ENCODE results near the gene HSPB7.
"Not testable (repeated sequence)": the region's sequence is repeated elsewhere in the genome, so short reads cannot be mapped to it uniquely, and the experiment has no call there.

HSPB7 gene

DNA sequence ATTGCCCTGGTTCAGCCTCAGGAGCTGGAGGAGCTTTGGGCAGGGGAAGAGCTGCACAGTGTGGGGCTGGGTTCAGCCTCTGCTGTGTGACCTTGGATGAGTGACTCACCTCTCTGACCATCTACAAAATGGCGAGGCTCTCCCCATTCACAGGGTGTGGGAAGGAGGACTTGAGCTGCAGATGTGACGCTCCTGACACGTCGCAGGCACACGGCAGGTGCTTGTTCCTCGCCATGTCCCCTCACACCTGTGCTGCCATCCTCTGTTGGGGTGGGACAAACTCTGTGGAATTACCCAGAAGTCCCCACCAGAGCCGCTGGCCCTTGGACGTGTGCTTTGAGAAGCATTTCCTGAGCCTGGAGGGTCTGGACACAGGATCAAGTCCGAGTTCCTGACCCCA, 3.0 kb upstream of the HSPB7 start:
- not testable (repeated sequence) for DNase-seq

DNA sequence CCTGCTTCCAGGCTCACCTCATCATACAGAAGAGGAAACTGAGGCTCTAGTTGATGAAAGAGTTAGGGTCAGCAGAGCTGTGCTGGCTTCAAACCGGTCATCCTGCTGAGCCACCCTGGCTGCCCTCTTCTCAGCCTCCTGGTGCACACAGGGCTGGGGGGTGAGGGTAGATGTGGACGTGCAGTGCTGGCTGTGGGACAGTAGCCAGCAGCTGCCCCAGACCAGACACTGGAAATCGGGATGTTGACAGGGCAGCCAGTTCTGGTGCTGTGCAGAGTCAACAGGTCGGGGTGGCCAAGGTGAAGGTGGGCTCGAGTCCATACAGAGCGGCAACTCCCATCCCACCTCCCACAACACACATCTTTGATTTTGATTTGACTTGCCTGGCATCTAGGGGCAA, 2.5 kb upstream of the HSPB7 start:
- DNase-seq = no peak

GRCh38 chr1:16019644-16020277, 1.9 kb upstream of the HSPB7 start:
- DNase-seq = peak; percentile 54

GRCh38 chr1:16018749-16019643, 1.2 kb upstream of the HSPB7 start:
- DNase-seq = no peak

DNA sequence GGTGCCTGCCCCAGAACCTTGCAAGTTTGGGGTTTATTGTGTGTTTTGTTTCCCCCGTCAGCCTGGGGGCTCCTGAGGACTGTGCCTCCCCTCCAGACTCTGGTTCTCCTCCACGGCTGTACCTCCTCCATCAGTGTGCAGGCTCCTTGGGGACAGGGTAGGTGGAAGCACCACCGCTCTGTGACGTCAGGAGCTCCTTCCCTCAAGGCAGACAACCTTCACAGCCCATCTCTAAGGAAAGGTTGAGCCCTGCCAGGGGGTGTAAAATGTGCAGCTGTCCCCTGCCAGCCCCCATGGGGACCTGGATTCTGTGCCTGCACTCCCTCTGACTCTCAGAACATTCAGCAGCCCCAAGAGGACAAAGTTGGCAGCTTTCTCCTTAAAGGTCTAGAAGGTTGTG, 465 bp upstream of the HSPB7 start:
- no peak for DNase-seq

GRCh38 chr1:16017076-16017460, 775 bp downstream of the HSPB7 start:
- no peak for DNase-seq

DNA sequence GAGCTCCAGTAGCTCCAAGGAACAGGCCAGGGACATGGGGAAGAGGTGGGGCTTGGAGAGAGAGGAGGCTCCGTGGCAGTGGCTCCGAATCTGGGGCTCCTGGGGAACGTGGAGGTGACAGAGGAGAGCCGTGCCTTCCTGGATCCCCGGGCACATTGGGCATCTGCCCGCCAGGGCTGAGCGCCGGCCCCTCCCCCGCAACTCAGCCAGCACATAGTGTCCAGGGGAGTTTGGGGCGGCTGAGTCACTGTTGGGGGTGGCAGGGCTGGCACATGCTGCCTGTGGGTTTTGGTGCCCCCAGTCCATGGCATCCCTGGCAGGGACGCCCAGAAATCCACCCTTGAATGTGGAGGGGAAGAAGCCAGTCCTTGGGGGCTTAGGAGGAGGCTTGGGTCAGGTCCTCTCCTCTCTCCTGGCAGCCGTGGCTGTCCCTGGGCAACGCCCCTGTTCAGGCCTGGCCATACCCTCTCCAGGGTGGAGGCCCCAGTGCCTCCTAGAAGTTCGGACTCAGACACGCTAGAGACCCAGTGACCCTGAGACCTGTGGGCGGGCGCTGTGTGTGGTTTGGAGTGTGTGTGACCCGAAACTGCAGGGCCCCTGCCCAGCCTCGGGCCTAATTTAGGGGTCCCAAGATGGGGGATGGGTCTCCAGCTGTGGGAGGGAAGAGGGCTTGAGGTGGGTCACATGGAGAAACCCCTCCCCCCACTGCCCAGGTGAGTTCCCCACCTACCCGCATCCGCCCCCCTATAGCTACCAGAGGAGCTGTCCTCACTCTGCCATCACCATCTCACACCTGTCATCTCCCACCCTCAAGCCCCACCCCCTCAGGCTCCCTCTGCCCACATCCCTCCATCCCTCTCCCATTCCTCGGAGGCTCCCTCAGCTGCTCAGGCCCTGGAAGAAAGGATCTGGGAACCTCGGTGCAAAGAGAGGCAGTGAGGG, 1.6 kb downstream of the HSPB7 start:
- DNase-seq = no peak

- no peak for DNase-seq
These were observed 2.4 kb downstream of the HSPB7 start for GRCh38 chr1:16015491-16015890.

DNA sequence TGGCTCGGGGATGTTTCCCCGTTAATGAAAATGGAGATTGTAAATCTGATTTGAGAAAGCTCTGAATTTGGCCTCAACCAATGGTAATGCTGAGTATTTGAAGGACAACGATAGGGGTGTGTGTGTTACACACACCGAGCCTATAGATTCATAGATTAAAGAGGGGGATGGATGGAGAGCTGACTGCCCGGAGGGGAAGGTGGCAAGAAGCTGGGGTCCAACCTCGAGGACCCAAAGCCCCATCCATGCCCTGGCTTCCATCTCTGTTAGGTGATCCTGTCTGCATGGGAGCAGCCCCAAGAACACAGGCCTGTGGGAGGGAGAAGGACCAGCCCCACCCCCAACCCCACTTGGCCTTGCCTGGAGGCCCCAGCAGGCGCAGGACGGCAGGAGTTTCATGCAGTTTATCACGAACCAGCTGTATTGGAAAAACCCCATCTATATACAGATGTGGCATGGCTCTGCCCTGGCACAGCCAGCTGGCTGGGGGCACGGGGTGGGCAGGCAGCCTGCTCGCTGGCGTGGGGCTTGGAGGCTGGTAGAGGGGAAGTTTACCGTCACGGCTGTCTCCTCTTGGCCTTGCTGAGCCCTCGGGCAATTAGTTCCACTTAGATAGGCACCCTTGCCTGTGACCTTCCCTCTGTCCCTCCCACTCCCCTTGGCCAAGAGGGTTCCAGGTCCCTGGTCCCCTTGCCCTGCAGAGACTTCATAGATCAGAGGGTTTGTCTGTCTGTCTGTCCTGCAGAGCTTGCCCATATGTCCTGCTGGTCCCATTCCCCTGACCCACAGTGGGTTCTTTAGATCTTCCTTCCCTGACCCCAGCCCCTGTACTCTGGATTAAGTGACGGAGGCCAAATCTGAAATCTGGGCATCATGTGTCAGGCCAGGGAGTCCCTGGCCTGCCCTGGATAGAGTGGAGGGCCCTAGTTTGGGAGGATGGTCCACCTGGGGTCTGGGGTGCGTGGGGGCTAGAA, 3.0 kb downstream of the HSPB7 start:
- DNase-seq = peak; percentile 66

DNA sequence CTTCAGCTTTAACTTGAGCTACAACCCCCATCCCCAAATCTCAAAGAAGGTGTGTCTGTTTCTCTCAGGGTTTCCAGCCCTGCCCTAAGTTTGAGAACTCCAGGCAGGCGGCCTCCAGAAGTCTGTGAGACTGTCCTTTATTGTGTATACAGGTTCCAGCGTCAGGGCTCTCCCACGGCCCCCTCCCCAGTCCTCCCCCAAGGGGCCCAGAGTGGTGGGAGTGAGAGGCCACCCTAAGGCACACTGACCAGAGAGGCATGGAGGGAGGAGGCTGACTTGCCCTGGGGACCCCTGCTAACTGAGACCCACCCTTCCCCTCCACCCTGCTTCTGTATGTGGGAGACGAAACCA, 4.0 kb downstream of the HSPB7 start:
- DNase-seq = no peak

DNA sequence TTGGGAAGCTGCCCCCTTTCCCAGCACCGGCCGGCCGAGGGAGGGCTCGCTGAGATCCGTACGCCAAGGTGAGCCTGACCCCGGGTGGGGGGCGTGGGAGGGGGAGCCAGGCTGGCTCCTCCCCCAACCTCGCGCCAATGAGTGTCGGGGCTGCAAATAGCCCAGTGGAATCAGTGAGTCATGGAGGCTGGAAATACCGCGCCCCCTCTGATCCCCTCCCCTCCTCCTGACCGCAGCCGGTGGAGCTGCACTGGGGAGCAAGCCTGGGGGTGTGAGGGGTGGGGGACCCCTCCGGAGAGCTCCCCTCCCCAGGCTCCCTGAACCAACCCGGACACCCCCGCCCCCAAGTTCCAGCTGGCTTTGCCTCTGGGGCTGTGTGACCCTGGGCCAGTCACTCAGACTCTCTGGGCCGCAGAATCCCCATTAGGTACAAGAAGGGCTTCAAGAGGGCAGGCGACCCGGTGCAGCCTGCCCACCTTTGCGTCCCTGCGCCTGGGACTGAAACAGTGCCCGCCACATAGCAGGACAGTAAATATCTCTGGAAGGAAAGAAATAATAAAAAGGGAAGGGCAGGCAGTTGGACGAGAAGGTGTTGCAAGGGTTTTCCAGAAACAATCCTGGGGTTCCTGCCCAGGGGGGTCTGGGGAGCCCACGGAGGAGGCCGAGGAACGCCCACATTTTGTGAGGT, 4.5 kb downstream of the HSPB7 start:
- peak; percentile 80 for DNase-seq

GRCh38 chr1:16012590-16013219, 5.1 kb downstream of the HSPB7 start:
- DNase-seq = peak; percentile 80

GRCh38 chr1:16011936-16012589, 5.8 kb downstream of the HSPB7 start:
- DNase-seq = no peak

DNA sequence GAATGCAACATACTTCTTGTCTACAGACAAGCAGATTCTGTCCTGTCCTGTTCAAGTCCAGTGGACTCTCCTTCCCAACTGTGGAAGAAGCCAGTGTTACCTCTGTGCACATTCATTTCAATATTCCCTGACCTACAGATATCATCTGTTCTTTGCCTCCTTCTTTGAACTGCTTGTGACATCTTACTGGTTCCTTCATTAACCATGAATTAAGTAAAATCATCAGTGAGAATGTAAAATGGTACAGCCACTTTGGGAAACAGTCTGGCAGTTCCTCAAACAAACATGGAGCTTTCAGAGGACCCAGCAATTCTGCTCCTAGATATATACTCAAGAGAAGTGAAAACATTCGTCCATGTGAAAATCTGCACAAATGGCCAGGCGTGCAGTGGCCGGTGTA, 7.0 kb downstream of the HSPB7 start:
- no peak for DNase-seq

DNA sequence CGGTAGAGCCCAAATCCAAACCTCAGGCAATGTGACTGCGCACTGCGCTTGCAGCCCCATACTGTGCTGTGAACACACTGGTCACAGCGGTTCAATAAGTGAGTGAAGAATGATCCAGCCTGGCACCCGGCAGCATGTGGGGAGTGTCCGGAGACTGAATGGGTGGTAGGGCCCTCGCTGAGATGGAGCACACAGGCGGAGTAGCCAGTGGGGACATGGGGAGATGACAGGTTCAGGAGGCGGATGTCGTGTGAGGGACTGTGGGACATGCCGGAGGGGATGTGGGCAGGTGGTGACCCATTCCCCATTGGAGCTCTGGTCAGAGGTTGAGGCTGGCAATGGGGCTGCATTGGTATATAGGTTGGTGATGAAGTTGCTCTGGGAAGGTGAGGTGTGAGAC, 8.2 kb downstream of the HSPB7 start:
- DNase-seq = no peak

GRCh38 chr1:16009030-16009460, 8.8 kb downstream of the HSPB7 start:
- DNase-seq = peak; percentile 82

DNA sequence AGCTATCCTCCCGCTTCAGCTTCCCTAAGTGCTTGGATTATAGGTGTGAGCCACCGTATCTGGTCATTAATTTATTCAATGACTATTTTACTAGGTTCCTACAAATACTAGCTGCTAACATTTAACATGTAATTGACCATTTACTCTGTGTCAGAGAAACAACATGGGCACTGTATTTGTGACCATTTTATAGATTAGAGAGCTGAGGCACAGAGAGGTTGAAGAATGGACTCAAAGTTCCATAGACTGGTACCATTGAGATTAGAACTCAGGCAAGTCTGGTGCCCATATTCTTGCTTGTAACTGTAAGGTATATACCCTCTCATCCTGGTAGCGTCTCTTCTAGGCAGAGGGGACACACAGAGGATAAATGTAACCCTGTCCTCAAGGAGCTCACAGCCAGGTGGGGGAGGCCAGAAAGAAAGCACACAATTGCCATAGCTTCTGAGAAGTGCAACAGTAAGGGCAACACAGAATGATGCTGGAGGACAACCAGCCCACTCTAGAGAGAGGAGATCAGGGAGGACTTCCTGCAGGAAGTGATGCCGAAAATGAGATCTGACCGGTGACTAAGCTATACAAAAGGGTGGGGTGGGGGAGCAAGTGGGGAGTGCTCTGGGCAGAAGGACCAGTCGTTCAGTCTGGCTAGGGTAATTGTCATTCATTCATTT, 10.0 kb downstream of the HSPB7 start:
- no peak for DNase-seq

DNA sequence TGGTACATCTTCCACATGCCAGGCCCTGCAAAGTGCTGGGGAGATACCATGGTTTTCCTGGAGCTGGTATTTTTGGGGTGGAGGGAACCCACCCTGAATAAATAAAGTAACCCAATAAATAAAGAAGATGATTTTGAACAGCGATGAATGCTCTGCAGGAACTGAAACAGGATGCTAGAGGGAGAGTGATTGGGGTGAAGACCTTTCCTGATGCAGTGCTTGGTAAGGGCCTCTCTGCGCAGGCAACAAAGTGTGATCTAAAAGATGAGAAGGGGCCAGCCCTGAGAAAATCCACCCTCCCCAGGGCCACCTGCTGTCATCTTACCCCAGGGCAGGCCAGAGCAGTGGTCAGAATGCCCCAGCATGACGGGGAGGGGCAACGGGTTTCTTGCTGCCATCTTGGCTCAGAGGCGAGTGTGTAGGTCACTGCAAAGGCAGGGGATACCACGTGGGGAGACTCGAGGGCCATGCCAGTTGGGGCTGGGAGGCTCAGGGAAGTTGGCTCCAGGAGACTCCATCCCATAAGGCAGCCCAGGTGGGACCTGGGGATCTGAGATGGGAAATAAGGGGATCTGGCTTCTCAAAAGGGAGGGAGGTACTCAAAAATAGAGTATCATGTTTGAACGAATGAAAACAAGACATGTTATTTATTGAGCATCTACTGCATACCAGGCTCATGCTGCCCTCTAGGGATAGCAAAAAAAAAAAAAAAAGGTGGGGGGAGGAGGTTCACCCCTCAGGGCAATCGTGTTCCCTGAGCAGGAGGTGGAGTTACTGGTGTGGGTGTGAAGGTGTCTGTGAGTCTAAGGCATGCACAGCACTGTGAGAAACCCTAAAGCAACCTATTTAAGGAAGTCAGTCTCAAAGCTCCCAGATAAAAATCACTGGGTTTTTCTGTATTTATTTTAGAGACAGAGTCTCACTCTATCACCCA, 11.0 kb downstream of the HSPB7 start:
- DNase-seq = no peak

DNA sequence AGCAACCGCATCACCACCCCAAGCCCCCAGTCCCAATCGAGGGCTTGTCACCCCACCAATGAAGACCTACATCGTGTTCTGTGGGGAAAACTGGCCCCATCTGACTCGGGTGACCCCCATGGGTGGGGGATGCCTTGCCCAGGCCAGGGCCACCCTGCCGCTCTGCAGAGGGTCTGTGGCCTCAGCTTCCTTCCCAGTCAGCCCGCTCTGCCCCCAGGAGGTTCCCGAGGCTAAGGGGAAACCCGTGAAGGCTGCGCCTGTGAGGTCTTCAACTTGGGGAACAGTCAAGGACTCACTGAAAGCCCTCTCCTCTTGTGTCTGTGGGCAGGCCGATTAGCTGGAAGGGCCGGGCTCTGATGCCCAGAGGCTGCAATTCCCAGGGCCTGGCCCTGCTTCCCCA, 11.8 kb downstream of the HSPB7 start:
- no peak for DNase-seq
